ENCODE results near the gene PRR7. TPM values are rescaled to one million over a fixed set of nuclear protein-coding genes. Genes with fewer than 3 reads are reported as not detected.

Gene PRR7
- total RNA-seq, 1 donor from 2014 or later, result 1.7 TPM

DNA sequence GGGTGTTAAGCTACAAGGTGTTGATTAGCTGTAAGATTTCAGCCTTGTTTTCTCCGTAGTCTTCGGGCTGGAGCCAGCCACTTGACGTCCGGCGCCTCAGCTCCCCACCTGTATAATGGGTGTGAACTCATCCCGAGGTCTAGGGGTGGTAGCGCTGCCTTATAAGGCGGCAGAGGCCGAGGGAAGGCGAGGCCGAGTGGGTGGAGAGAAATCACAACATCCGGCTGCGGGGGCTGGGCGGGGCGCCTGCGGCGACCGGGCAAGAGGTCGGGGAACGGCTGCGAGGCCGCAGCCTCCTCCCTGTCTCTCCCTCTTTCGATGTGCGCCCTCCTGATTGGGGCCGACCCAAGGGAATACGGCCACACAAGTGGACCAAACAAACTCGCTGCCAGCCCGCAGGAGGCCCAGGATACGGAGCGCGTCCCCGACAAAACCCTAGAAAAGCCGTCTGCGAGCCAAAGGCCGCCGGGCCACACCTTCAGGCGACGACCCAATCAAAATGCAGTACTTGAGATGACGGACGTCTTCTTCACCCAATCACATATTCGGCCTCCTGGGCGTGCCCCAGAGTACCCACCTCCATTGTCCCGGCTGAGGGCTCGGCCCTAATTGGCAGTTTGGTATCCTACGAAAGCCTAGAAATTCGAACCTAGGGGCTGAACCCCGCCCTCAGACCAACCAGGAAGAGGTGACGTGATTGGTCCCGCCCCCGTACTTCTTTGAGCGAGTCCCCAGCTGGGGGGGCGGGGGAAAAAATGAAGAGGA is 20.6 kb upstream of the PRR7 start:
- peak overlapping the region; percentile 92 for H3K27ac ChIP-seq
- H3K36me3 ChIP-seq, result peaks cover 3% of the 10 kb centered on the region
- TF ChIP-seq, protein P1, sequence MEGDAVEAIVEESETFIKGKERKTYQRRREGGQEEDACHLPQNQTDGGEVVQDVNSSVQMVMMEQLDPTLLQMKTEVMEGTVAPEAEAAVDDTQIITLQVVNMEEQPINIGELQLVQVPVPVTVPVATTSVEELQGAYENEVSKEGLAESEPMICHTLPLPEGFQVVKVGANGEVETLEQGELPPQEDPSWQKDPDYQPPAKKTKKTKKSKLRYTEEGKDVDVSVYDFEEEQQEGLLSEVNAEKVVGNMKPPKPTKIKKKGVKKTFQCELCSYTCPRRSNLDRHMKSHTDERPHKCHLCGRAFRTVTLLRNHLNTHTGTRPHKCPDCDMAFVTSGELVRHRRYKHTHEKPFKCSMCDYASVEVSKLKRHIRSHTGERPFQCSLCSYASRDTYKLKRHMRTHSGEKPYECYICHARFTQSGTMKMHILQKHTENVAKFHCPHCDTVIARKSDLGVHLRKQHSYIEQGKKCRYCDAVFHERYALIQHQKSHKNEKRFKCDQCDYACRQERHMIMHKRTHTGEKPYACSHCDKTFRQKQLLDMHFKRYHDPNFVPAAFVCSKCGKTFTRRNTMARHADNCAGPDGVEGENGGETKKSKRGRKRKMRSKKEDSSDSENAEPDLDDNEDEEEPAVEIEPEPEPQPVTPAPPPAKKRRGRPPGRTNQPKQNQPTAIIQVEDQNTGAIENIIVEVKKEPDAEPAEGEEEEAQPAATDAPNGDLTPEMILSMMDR (IDR thresholded peaks at IDR 0.05), result no peak
- no peaks in the 10 kb centered on the region for H3K9me3 ChIP-seq
- ATAC-seq, result peak; percentile 97
- DNase-seq, result peak; percentile 100
- no peaks in the 10 kb centered on the region for H3K27me3 ChIP-seq (ENCODE audit: low read depth)
- peak overlapping the region; percentile 57 for H3K4me3 ChIP-seq
- H3K4me1 ChIP-seq, result peaks cover 46% of the 10 kb centered on the region
- intact Hi-C loops (cut with DNase I), result no loop called here

DNA sequence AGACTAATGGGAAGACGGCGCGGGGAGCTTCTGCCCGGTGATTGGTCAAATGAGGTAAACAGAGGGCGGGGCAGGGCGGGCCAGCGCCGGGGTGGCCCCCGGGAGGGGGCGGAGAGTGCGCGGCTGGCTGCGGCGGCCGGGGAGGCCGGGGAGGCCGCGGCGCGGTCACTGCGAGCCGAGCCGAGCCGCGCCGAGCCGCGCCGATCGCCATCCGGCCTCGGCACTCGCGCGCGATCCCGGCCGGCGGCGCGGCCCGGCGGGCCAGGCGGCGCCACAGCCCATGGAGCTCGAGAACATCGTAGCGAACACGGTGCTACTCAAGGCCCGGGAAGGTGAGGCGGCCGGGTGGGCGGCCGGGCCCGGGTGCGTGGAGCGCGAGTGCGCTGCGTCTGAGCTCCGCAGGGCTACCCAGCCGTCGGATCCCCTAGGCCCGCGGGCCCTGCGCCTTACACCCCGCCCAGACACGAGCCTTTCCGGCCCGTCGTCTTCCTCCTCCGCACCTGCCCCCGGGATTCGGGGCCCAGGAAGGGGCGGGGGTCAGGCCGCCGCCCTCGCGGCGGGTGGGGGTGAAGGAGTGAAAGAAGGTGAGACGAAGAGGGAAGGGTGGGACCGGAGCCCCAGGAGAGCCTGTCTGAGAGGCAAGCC is 19.9 kb upstream of the PRR7 start, which contains the start of gene GRK6:
Gene GRK6, plus strand, starts transcription at position 111 of the 645 bp plus-strand sequence. Its CDS starts 170 bp downstream, at position 281.
- peak in 1 of 2 donors; percentile 3 for ATAC-seq
- intact Hi-C loops (cut with DNase I), result no loop called here
- peaks cover 9% of the 10 kb centered on the region for H3K36me3 ChIP-seq
- peak within 1 kb of the TSS; percentile 92 for H3K27ac ChIP-seq
- no peaks in the 10 kb centered on the region for H3K27me3 ChIP-seq (ENCODE audit: low read depth)
- TF ChIP-seq, protein P1 (IDR thresholded peaks at IDR 0.05), result no peak
- peaks cover 53% of the 10 kb centered on the region for H3K4me1 ChIP-seq
- no peaks in the 10 kb centered on the region for H3K9me3 ChIP-seq
- peak; percentile 81 for DNase-seq
- H3K4me3 ChIP-seq, result peak within 1 kb of the TSS; percentile 80

DNA sequence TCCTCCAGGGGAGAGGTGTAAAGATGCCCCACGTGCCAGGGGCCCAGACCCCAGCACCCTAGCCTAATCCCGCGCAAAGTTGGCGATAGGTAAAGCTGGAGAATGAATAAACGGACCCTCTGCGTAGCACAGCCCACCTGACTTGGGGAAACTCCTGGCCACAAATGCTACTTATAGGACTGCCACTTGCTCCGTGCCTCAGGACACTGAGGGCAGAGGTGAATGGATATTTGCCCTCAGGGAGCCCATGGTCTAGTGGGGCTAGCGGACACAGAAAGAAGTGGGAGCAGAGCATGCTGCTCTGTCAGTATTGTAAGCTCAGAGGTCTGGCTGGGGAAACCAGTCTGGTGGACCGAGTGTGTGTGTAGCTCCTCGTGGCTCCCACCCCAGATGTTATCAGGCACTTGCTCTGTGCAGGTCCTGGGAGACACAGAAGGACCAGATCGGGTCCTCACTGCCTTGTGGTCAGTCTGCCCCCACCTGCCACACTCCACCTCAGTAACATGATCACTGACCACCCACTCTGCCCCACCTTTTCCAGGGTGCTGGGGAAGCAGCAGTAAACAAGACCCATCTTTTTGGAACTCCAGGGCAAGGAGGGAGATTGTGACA is 19.3 kb upstream of the PRR7 start:
- Histone ChIP-seq H3K4me3 (peak overlapping the region; percentile 80), H3K36me3 (peaks cover 15% of the 10 kb centered on the region), H3K4me1 (peaks cover 59% of the 10 kb centered on the region), H3K27ac (peak overlapping the region; percentile 90), H3K27me3 (ENCODE audit: low read depth) (no peaks in the 10 kb centered on the region), H3K9me3 (no peaks in the 10 kb centered on the region)
- DNase-seq, result no peak
- TF ChIP-seq, protein P1 (IDR thresholded peaks at IDR 0.05), result no peak
- ATAC-seq, result no peak
- intact Hi-C loops (cut with DNase I), result no loop called here

DNA sequence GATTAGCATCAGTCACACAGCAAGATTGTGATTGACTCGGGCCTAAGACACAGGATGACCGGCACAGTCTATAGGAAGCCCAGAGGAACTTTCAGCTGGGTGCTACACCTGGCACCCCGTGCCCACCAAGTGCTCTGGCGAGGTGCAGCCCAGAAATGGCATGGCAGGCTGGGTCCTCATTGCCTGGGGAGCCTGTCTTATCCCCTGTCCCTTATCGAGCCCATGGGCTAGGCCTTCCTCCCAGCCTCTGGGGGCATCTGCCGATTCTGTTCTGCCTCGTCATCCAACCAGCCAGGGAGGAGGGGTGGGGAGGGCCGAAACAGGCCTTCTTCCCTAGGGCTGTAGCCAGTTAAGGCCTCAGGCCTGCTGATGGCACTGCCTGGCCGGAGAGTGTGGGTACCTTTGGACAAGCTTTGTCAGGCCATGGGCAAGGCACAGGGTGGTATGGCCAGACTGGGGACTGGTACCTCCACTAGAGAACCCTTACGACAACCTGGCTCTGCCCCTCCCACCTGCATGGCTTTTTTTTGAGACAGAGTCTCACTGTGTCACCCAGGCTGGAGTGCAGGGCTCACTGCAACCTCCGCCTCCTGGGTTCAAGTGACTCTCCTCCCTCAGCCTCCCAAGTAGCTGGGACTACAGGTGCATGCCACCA is 18.6 kb upstream of the PRR7 start:
- no peaks in the 10 kb centered on the region for H3K9me3 ChIP-seq
- DNase-seq (peak; percentile 59), ATAC-seq (no peak)
- no peaks in the 10 kb centered on the region for H3K27me3 ChIP-seq (ENCODE audit: low read depth)
- TF ChIP-seq, protein P1 (IDR thresholded peaks at IDR 0.05), result no peak
- peak overlapping the region; percentile 80 for H3K4me3 ChIP-seq
- H3K4me1 ChIP-seq, result peaks cover 65% of the 10 kb centered on the region
- peaks cover 22% of the 10 kb centered on the region for H3K36me3 ChIP-seq
- H3K27ac ChIP-seq, result peak overlapping the region; percentile 90
- intact Hi-C loops (cut with DNase I), result no loop called here

DNA sequence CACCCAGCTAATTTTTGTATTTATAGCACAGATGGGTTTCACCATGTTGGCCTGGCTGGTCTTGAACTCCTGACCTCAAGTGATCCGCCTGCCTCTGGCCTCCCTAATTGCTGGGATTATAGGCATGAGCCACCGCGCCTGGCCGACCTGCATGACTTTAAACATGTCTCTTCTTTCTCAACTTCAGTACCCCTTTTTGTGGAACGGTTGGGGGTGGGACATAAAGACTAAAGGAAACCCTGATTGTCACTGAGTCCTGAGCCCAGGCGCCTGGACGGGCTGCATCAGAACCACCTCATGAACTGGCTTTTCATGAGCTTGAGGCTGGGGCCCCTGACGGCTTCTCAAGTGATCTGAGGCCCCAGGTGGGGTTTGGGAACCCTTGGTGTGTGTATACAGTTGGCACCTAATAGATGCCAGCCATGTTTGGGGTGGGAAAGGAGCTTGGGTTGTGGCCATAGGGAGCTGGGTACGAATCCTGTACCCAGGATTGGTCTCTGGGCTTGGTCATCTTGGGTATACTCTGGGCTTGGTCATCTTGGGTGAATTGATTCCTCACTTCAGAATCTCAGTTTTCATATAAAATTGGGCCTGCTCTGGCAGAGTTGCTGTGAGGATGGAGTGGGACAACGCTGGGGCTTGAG is 17.9 kb upstream of the PRR7 start:
- intact Hi-C loops (cut with DNase I), result no loop called here
- Histone ChIP-seq H3K27me3 (ENCODE audit: low read depth) (no peaks in the 10 kb centered on the region), H3K36me3 (peaks cover 29% of the 10 kb centered on the region), H3K4me3 (peak overlapping the region; percentile 80), H3K4me1 (peaks cover 65% of the 10 kb centered on the region), H3K27ac (peak overlapping the region; percentile 90), H3K9me3 (no peaks in the 10 kb centered on the region)
- TF ChIP-seq, protein P1 (IDR thresholded peaks at IDR 0.05), result no peak
- no peak for DNase-seq
- no peak for ATAC-seq

Data from lower lobe of right lung (tissue), 2 donors.